Upper lobe of left lung (tissue), 6 donors: ENCODE results near the gene TMEM63A. TPM values are rescaled to one million over a fixed set of nuclear protein-coding genes. Genes with fewer than 3 reads are reported as not detected.
"Not testable (repeated sequence)": the region's sequence is repeated elsewhere in the genome, so short reads cannot be mapped to it uniquely, and the experiment has no call there.

Experiments
- ATAC-seq, 2 donors: fragments of 200-7000 bp; cut with Tn5 transposase; one replicate each; pipeline ENCODE4 v1.9.1; 2022; ENCODE audit warnings: mild to moderate bottlenecking in 2 of 2, moderate library complexity in 2 of 2; ENCODE audit not compliant: low FRiP score in 2 of 2
- DNase-seq, 2 donors: peaks; one replicate each; pipeline ENCODE4 v3.0.0-alpha.2; 2019 to 2020
- H3K27ac ChIP-seq, 4 donors: fragments of 200-600 bp; sonication (generic); one replicate each; pipeline ENCODE4 v1.5.1; 2016 to 2019
- H3K27me3 ChIP-seq, 4 donors: fragments of 200-600 bp; sonication (generic); one replicate each; pipeline ENCODE4 v1.5.1; 2017 to 2019
- H3K36me3 ChIP-seq, 4 donors: fragments of 200-600 bp; sonication (generic); one replicate each; pipeline ENCODE4 v1.5.1; 2016 to 2019
- H3K4me1 ChIP-seq, 4 donors: fragments of 200-600 bp; sonication (generic); one replicate each; pipeline ENCODE4 v1.5.1; 2018 to 2019
- H3K4me3 ChIP-seq, 4 donors: fragments of 200-600 bp; sonication (generic); one replicate each; pipeline ENCODE4 v1.5.1; 2017 to 2019; ENCODE audit warnings: mild to moderate bottlenecking in 2 of 4, moderate library complexity in 1 of 4
- H3K9me3 ChIP-seq, 4 donors: fragments of 200-600 bp; sonication (generic); one replicate each; pipeline ENCODE4 v1.5.1; 2018 to 2019
- EP300 ChIP-seq, 4 donors: sonication (generic); formaldehyde crosslinking; IDR thresholded peaks; one replicate each; pipeline ENCODE4 v1.5.1; 2017; ENCODE audit warnings: antibody characterized with exemption in 4 of 4, control low read depth in 2 of 4
- POLR2A ChIP-seq, 4 donors: fragments of 450-650 bp; IDR thresholded peaks; one replicate each; pipeline ENCODE4 v1.5.1; 2016 to 2017; ENCODE audit warnings: antibody characterized with exemption in 4 of 4, mild to moderate bottlenecking in 2 of 4
- POLR2AphosphoS5 ChIP-seq, 2 donors: sonication (generic); formaldehyde crosslinking; IDR thresholded peaks; one replicate each; pipeline ENCODE4 v1.5.1; 2017; ENCODE audit warnings: antibody characterized with exemption in 2 of 2
- WGBS, 2 donors: methylation state at CpG; one replicate each; pipeline ENCODE4 v1.1.5; 2017 to 2018; 5-methylcytosine and 5-hydroxymethylcytosine counted together
- total RNA-seq, 6 donors: library from RNA; depleted of rRNA in 4 of 6; stranded (reverse); fragments of >200 nt in 4 of 6; gene quantifications; one replicate each; pipeline versions ENCODE4 v1.1.0 to v1.2.1, GENCODE V29; 2016 to 2021
- TF ChIP-seq, protein P1 (sequence below), 6 experiments: fragments of 450-650 bp in 4 of 6; fragments of 200-600 bp in 2 of 6; sonication (generic) in 2 of 6; IDR thresholded peaks; one replicate each; pipeline ENCODE4 v1.5.1; 2016 to 2019; ENCODE audit warnings: antibody characterized with exemption in 6 of 6
- donor health status: DM: no; HTN: no; CAD: no; lungs with moderate emphysema.
- donor health status: DM: no; HTN: yes; CAD: no; lungs with severe emphysema.

Gene TMEM63A
- total RNA-seq, 6 donors from 2014 or later: 57.9 to 244 (median 105) TPM

- no peak for DNase-seq
- no peak overlapping the region for H3K27ac ChIP-seq
- no peak for ATAC-seq
- WGBS, 2 donors: 92% methylated on average over 4 of the region's 4 CpGs
- H3K9me3 ChIP-seq: no peaks in the 10 kb centered on the region
- no peak overlapping the region for H3K4me3 ChIP-seq
- H3K4me1 ChIP-seq: peaks cover 4 to 6% (median 6%) of the 10 kb centered on the region in 4 donors
- TF ChIP-seq POLR2AphosphoS5 (IDR thresholded peaks at IDR 0.05) (no peak), EP300 (IDR thresholded peaks at IDR 0.05) (no peak), POLR2A (IDR thresholded peaks at IDR 0.05) (no peak)
- TF ChIP-seq, protein P1, sequence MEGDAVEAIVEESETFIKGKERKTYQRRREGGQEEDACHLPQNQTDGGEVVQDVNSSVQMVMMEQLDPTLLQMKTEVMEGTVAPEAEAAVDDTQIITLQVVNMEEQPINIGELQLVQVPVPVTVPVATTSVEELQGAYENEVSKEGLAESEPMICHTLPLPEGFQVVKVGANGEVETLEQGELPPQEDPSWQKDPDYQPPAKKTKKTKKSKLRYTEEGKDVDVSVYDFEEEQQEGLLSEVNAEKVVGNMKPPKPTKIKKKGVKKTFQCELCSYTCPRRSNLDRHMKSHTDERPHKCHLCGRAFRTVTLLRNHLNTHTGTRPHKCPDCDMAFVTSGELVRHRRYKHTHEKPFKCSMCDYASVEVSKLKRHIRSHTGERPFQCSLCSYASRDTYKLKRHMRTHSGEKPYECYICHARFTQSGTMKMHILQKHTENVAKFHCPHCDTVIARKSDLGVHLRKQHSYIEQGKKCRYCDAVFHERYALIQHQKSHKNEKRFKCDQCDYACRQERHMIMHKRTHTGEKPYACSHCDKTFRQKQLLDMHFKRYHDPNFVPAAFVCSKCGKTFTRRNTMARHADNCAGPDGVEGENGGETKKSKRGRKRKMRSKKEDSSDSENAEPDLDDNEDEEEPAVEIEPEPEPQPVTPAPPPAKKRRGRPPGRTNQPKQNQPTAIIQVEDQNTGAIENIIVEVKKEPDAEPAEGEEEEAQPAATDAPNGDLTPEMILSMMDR (IDR thresholded peaks at IDR 0.05): no peak
- H3K27me3 ChIP-seq: no peaks in the 10 kb centered on the region
- peaks cover 0 to 68% (median 44%) of the 10 kb centered on the region in 4 donors for H3K36me3 ChIP-seq
Measured at GRCh38 chr1:225840713-225841112, 41.5 kb downstream of the TMEM63A start.

- WGBS, 2 donors: 100% methylated on average over 1 of the region's 1 CpG
- TF ChIP-seq EP300 (IDR thresholded peaks at IDR 0.05): no peak
- TF ChIP-seq POLR2AphosphoS5 (IDR thresholded peaks at IDR 0.05): no peak
- TF ChIP-seq POLR2A (IDR thresholded peaks at IDR 0.05): no peak
- TF ChIP-seq, protein P1 (IDR thresholded peaks at IDR 0.05): no peak
- H3K4me3 ChIP-seq: no peak overlapping the region
- H3K9me3 ChIP-seq: no peaks in the 10 kb centered on the region
- H3K27me3 ChIP-seq: no peaks in the 10 kb centered on the region
- peaks cover 0 to 63% (median 40%) of the 10 kb centered on the region in 4 donors for H3K36me3 ChIP-seq
- ATAC-seq (no peak), DNase-seq (no peak)
- no peak overlapping the region for H3K27ac ChIP-seq
- H3K4me1 ChIP-seq: peaks cover 3 to 8% (median 5%) of the 10 kb centered on the region in 4 donors
Measured at GRCh38 chr1:225840223-225840610, 42.0 kb downstream of the TMEM63A start.

DNA sequence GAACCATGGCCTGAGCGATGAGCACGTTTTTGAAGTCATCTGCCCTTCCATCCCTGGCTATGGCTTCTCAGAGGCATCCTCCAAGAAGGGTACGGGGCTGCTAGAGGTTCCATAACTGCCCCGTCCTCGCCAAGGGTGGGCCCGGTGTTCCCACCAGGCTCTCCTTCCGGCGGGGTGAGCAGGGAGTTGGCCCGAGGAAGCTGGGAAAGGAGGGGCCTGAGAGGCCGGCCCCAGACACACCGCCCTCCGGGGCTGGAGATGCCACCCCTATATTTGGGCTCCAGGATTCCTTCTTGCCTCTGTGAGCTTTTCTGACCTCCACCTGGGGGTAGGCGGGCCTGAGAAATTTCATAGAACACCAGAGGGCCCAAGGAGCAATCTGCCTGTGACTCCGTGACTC is 43.4 kb downstream of the TMEM63A start:
- 92% methylated on average over 10 to 14 of the region's 14 CpGs for WGBS, 2 donors
- DNase-seq (no peak), ATAC-seq (no peak)
- Histone ChIP-seq H3K27me3 (no peaks in the 10 kb centered on the region), H3K4me1 (peaks cover 4 to 15% (median 9%) of the 10 kb centered on the region in 4 donors), H3K9me3 (no peaks in the 10 kb centered on the region), H3K27ac (peak overlapping the region in 2 of 4 donors; percentile 2 to 27), H3K4me3 (no peak overlapping the region), H3K36me3 (peaks cover 0 to 51% (median 27%) of the 10 kb centered on the region in 4 donors)
- TF ChIP-seq EP300 (IDR thresholded peaks at IDR 0.05) (no peak), POLR2A (IDR thresholded peaks at IDR 0.05) (no peak), POLR2AphosphoS5 (IDR thresholded peaks at IDR 0.05) (no peak)
- TF ChIP-seq, protein P1 (IDR thresholded peaks at IDR 0.05): no peak

- H3K27ac ChIP-seq: peak overlapping the region in 2 of 4 donors; percentile 32 to 33
- ATAC-seq, H3K27me3 ChIP-seq, DNase-seq, H3K9me3 ChIP-seq, H3K4me3 ChIP-seq: not testable (repeated sequence)
- peaks cover 4 to 15% (median 9%) of the 10 kb centered on the region in 4 donors for H3K4me1 ChIP-seq
- H3K36me3 ChIP-seq: peaks cover 13 to 52% (median 35%) of the 10 kb centered on the region in 4 donors
- WGBS, 2 donors: 88 to 94% methylated on average over 4 of the region's 4 CpGs
Measured at GRCh38 chr1:225836296-225836695, 45.9 kb downstream of the TMEM63A start.

- Histone ChIP-seq H3K27me3 (no peaks in the 10 kb centered on the region), H3K4me1 (peaks cover 4 to 15% (median 9%) of the 10 kb centered on the region in 4 donors), H3K4me3 (no peak overlapping the region), H3K27ac (peak overlapping the region in 2 of 4 donors; percentile 32 to 33), H3K36me3 (peaks cover 17 to 56% (median 37%) of the 10 kb centered on the region in 4 donors), H3K9me3 (no peaks in the 10 kb centered on the region)
- 45 to 53% methylated on average over 3 of the region's 3 CpGs for WGBS, 2 donors
- ATAC-seq: no peak
- TF ChIP-seq POLR2A (IDR thresholded peaks at IDR 0.05): no peak
- DNase-seq: no peak
Measured at GRCh38 chr1:225835856-225836255, 46.3 kb downstream of the TMEM63A start.
